ENCODE data around the gene CAPN15. TPM values are rescaled to one million over a fixed set of nuclear protein-coding genes. Genes with fewer than 3 reads are reported as not detected.

Gene CAPN15
- total RNA-seq, 1 donor from 2014 or later = 45.2 TPM

- intact Hi-C loops (cut with DNase I) = no loop called here
- no peak overlapping the region for H3K4me3 ChIP-seq
- no peak overlapping the region for H3K27ac ChIP-seq
- H3K27me3 ChIP-seq = no peaks in the 10 kb centered on the region
- TF ChIP-seq CTCF (IDR thresholded peaks at IDR 0.05) = no peak
- no peaks in the 10 kb centered on the region for H3K9me3 ChIP-seq
- ATAC-seq (no peak), DNase-seq (no peak)
- H3K4me1 ChIP-seq = no peaks in the 10 kb centered on the region
- peaks cover 10% of the 10 kb centered on the region for H3K36me3 ChIP-seq
Observed at GRCh38 chr16:603933-604332, 76.4 kb downstream of the CAPN15 start.

Small RNA genes lying within 50 kb of the gene (microRNA-seq; reads per million reads assigned to microRNA genes)
- not detected for gene MIR3176 (ENCODE audit: borderline microRNAs expressed)
- gene MIR5587 (ENCODE audit: borderline microRNAs expressed) = not detected

Other genes with a start within 250 kb of the CAPN15 start
- gene ARHGDIG, start 247.1 kb upstream of the CAPN15 start, total RNA-seq = 1.3 TPM
- 0.96 TPM for gene PDIA2, start 244.5 kb upstream of the CAPN15 start, total RNA-seq
- 28.9 TPM for gene AXIN1, start 175.0 kb upstream of the CAPN15 start, total RNA-seq
- 39.0 TPM for gene MRPL28, start 157.2 kb upstream of the CAPN15 start, total RNA-seq
- 65.2 TPM for gene PGAP6, start 145.7 kb upstream of the CAPN15 start, total RNA-seq
- gene NME4, start 130.5 kb upstream of the CAPN15 start, total RNA-seq = 45.6 TPM
- 14.2 TPM for gene DECR2, start 125.8 kb upstream of the CAPN15 start, total RNA-seq
- 44.1 TPM for gene RAB11FIP3, start 102.1 kb upstream of the CAPN15 start, total RNA-seq
- not detected for gene PRR35, start 32.7 kb downstream of the CAPN15 start, total RNA-seq
- gene NHLRC4, start 39.3 kb downstream of the CAPN15 start, total RNA-seq = 0.98 TPM
- gene PIGQ, start 42.3 kb downstream of the CAPN15 start, total RNA-seq = 59.4 TPM
- gene RAB40C, start 62.4 kb downstream of the CAPN15 start, total RNA-seq = 47.6 TPM
- 1.5 TPM for gene WFIKKN1, start 103.3 kb downstream of the CAPN15 start, total RNA-seq
- 53.5 TPM for gene METTL26, start 108.6 kb downstream of the CAPN15 start, total RNA-seq
- 57.9 TPM for gene MCRIP2, start 114.1 kb downstream of the CAPN15 start, total RNA-seq
- 23.2 TPM for gene WDR90, start 121.7 kb downstream of the CAPN15 start, total RNA-seq
- 92.5 TPM for gene RHOT2, start 140.4 kb downstream of the CAPN15 start, total RNA-seq
- gene RHBDL1, start 148.0 kb downstream of the CAPN15 start, total RNA-seq = 2.0 TPM
- 98.9 TPM for gene STUB1, start 152.7 kb downstream of the CAPN15 start, total RNA-seq
- 51.3 TPM for gene JMJD8, start 156.6 kb downstream of the CAPN15 start, total RNA-seq
- gene WDR24, start 162.7 kb downstream of the CAPN15 start, total RNA-seq = 12.9 TPM
- gene FBXL16, start 178.1 kb downstream of the CAPN15 start, total RNA-seq = 3.6 TPM
- 30.4 TPM for gene METRN, start 187.4 kb downstream of the CAPN15 start, total RNA-seq
- gene ANTKMT, start 193.4 kb downstream of the CAPN15 start, total RNA-seq = 30.5 TPM
- 0.78 TPM for gene CCDC78, start 198.7 kb downstream of the CAPN15 start, total RNA-seq
- gene HAGHL, start 199.4 kb downstream of the CAPN15 start, total RNA-seq = 8.9 TPM
- gene CIAO3, start 213.3 kb downstream of the CAPN15 start, total RNA-seq = 24.2 TPM
- 93.3 TPM for gene MSLN, start 233.0 kb downstream of the CAPN15 start, total RNA-seq

Measured in upper lobe of right lung (tissue), 1 donor.